Hindlimb muscle (tissue), 1 donor: Measurements from ENCODE around the gene RFX8. TPM values are rescaled to one million over a fixed set of nuclear protein-coding genes. Genes with fewer than 3 reads are reported as not detected.
"Not testable (repeated sequence)": the region's sequence is repeated elsewhere in the genome, so short reads cannot be mapped to it uniquely, and the experiment has no call there.

Experiments used
- DNase-seq: peaks from one replicate; pipeline ENCODE4 v3.0.0-alpha.2; 2013
- polyA plus RNA-seq: library from polyadenylated mRNA; unstranded; fragments of 120-200 nt; gene quantifications from one replicate; pipeline ENCODE4 v1.2.1, GENCODE V29; 2013; ENCODE audit not compliant: insufficient read length

Gene RFX8
- polyA plus RNA-seq, 1 donor: 1.9 TPM

DNA sequence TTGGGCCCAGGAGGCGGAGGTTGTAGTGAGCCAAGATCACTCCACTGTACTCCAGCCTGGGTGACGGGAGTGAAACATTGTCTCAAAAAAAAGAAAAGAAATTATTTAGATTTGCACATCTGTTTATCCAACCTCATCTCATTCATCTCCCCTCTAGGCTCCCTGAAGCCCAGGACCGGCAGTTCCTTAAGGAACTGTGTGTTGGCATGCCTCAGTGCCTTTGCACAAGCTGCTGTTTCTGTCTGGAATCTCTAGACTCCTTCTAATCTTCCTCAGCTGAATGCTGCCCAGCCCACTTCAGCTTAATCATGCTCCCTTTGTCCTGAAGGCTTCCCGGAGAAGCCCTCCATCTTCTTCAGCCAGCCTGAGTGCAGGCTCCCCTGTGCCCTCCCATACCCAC, 10.9 kb upstream of the RFX8 start:
- DNase-seq: no peak

DNA sequence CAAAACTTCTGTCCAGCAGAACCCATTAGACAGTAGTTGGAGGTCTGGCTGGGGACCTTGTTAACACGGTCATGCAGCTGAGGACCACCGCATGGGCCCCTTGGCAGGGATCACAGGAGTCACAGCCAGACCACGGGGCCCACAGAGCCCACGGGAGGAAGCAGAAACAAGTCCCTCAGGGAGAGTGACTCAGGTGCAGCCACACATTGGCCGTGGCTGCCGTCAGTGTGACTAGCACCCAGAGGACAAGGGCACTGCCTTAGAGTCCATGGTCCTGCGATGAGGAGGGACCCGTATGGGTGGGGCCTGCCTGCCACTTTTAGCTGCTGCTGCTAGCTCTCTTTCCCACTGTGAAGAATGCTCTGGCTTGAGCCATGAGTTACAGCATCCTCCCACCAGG, 5.9 kb upstream of the RFX8 start:
- no peak for DNase-seq

DNA sequence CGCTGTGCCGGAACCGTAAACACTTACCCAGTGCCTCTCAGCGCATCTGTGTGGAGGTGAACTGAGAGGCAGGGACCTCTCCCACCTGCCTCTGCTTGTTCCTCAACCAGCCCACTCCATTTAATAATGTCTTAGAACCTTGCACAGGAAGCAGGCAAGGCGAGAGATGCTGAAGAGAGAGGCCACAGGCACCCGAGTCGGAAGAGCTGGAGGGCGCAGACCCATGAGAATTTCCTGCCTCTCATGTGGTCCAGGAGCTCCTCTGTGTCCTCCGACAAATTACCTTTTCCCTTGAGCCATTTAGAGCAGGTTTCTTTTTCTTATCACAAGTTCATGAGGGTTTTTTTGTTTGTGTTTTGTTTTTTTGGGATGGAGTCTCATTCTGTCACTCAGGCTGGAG, 4.9 kb upstream of the RFX8 start:
- DNase-seq: no peak

DNA sequence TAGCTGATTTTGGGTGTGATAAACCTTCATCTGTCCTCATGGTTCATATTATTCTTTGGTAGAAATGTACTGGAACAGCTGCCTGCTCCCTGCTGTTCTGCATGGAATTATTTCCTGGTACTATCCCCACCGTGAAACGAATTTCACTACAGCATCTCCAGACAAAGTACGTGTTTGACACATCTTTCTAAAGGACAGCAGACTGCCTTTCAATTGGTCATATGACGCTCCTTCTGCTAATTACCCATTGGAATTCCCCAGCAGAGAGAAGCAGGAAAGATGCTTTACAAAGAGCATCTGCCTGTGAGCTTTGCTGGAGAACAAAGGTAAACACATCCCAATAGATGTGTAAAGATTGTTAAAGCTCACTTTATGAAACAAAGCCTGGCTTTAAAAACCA, 4.4 kb upstream of the RFX8 start:
- no peak for DNase-seq

DNA sequence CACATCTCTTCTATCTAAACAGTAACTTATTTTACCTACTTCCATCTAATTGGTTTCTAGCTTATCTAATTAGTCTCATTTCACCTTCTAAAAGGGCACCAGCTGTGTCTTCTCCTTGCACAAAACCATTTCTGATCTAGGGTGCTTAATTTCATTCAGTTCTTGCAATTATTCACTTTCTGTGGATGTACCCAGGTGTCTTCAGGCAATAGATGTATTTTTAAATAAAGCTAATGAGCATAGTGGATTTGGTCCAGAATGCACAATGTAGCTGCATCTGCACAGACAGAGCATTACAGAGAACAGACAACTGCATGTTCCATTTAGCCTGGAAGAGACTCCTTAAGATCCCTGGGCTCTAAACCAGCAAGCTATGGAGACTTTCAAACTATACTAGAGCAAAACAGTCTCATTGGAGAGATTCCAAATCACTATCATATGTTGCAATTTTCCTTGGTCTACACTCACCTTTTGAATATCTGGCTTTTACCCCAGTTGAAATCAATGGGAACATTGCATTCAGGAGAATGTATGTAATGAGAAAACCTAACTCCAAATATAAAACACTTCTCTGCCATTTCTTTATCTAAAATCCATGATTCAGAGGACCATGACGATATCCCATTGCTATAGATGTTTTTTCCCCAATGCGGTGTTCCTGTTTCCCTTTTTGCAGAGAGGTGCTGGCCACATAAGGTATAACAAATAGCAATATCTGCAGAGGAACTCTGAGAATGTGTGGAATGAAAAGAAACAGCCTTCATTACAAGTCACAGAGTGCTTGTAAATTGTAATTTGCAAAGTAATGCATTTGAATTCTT, 3.5 kb upstream of the RFX8 start:
- peak; percentile 19 for DNase-seq

DNA sequence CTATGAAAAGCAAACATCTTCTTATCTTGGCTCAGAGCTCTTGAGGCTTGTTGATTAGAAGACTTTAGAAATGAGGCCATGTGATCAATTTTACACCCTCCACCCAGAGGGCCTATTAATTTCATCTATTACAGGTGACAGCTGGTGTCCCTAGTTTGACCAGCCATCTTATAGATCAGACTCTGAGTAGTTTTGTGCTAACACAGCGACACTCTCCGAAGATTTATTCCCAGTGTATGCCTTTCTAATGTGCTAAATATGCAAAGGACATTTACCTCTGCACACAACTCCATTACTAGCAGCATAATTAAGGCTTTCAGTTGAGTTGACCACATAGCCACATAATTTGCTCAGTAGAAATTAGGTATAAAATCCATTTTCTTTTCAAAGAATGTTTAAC, 2.6 kb upstream of the RFX8 start:
- DNase-seq: no peak

DNA sequence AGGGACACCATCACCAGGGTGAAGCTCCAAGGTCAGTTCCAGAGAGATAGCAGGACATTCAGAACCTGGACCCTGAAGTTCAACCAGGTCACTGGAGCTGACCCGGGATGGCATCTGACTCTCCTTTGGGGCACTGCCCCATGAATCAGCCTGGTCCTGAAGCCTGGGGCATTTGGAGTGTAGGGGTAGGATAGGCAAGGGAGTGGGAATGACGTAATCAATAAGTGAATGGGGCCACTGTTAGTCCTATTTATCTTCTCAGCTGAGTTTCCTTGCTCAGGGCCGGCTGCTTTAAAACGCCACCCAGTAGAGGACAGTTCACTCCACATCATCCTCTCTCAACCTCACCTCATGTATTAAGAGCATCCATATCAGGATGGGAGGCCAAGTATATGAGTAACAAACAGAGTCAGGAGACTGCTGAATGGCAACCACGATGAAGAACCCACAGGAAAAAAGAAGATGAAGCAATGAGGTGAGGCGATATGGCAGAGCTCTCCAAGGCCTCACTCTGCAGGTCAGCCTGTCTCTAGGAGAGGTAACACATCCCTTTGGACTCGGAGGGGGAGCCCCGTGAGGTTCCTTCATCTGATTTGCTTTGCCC, 1.8 kb upstream of the RFX8 start:
- no peak for DNase-seq

DNA sequence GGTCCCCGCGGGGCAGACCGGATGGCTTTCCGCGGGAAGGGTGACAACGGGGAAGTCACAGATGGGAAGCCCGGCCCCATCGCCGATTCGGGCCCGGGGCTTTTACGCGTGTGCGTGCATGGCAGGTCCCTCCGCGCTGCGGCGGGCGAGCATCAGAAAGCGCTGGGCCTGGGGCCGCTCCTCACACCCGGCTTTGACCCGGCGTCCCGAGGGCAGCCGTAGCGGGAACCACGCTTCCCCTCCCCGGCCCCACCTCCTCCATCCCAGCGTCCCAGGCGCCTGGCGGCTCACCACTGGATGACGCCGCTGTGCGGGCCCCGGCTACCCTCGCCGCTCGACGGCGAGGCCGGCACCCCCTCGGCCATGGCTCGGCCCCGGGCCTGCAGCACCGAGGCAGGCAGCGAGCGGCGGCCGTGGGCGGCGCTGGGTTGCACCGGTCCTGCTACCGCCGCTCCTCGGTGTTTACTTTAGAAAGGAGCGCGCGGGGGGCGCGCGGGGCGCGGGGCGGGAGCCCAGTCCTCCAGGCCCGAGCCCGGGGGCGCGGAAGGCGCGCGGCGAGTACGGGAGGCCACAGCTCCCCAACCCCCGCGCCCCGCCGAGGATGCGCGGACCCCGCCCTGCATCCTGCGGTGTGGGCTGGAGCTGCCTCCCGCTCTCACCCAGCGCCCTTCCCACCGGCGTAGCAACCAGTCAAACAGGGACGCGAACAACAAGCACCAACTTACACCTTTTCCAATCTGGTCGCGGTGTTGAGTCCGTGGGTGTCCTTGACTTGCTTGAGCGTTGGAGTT, 806 bp downstream of the RFX8 start:
- DNase-seq: peak; percentile 78

DNA sequence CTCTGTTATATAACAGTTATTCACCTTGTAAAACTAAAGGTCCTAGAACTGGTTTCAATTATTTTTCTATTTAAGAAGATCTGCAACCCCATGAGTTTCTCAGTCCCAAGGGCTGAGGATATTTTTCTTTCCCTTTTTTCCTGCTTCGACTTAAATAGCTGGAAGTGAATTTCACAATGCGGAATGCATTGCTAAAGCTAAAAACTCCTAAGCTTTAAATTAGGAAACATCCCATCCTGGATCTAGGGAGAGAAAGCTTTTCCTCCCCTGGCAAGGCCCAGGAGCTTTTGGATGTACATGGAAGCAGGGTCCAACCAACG, 1.4 kb downstream of the RFX8 start:
- DNase-seq: no peak

DNA sequence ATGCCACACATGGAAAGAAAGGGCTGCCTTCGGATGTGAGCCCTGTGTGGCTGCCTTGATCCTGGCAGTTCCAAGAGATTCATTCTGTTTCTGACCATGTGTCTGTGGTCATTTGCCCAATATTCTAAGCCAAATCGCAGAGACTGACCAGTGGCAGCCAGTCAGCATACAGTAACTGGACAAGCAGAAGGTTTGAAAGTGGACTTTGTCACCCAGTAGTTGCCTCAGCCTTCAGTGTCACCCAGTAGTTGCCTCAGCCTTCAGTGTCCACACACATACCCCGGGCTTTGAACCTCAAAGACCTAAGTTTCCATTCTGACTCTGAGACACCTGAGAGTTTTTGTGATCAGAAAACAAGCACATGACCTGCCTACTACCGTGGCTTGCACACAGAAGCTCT, 5.0 kb downstream of the RFX8 start:
- DNase-seq: no peak

DNA sequence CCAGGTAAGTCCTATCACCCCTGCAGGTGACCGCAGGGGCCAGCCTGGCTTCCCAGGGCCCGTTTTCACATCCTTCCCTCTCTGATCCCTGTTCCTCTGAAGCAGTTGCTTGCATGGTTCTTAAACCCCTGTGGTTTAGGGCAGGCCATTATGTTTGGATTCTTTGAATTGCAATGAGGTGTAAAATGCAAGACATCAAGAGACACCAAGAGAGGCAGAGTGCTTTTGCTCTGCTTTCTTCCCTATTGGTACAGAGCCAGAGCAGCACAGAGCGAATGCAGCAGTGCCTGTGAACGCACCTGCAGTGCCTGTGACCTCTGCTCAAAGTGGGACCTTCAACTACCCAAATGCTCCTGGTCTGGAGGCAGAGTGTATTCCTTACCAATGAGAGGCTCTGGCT, 7.6 kb downstream of the RFX8 start:
- DNase-seq: no peak

DNA sequence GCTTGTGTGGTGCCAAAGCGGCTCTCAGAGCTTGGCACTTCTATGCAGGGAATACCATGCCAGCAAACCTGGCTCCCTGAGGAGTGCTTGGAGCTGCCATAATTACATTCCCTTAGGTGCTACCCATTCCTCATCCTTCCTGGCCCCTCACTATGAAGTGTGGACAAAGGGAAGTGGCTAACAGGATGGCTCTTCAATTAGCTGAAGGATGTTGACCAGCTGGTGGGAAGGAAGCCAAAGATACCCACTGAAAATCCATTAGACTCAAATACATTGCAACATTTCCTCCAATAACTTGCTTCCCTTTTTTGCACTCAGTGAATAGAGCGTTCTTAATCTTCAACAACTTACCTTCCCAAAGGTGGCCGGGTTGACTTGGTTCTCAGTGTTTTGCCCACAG, 8.5 kb downstream of the RFX8 start:
- DNase-seq: no peak

DNA sequence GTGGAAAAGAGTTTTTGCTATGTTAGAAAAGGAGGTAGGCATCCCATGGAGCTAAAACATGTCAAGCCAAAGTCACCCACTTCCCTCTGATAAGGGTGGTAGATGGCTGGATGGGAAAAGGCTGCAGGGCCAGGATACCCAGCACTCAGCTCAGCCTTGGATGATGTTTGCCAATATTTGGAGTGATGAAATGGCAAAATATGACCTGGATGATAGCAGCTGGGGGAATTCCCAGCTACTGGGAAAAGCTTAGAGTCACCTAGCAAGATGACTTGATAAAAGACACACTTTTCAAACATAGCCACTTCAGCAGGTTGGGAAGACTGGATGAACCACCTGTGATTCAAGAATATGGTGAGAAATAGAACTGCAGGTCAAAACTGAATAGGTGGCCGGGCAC, 10.1 kb downstream of the RFX8 start:
- no peak for DNase-seq

DNA sequence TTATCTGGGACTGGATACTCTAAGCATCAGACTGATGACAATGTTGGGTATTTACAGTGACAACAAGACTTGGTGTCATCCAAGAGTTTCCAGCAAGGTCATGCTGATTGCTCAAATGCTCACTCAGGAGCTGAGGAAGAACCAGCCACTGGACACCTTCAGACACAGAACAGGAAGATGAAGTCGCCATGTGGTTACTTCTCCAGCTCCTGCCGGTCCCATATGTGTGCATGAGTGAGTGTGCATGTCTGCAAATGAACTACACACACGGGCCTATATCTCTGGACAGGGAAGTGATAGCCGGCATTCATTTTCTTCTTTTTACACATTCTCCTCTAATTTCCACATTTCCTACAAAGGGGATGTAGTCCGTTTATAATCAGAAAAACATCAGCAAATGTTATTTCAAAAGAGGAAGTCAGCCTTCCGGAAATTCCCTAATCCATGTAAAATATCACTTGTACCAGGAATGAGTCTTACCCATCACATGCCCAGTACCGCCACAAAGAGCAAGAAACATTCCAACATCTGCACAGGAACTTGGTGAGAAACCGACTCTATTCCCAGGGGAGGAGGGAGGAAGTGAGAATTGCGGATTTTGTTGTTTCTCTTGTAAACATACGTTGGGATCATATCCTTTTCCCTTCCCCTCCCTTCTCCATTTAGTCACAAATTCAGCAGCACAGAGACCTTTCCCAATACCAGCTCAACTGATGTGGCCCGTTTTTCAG, 10.8 kb downstream of the RFX8 start:
- peak; percentile 50 for DNase-seq

DNA sequence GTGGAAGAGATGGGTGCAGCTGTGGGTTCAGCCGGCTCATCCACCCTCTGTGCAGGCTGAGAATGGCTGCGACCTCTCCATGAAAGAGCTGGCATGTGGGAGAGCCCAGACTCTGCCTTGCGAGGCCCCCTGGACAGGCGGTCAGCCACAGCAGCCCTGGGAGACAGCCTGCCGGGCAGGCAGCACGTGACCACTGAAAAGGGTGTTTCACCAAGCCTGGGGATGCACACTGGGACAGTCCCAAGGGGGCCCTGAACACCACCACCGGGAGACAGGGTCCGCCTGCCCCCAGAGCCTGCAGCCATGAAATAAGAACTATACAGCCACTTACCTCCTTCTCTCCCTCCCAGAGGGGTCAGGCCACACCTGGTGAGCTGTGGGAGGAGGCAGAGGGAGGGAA, 11.5 kb downstream of the RFX8 start:
- no peak for DNase-seq

DNA sequence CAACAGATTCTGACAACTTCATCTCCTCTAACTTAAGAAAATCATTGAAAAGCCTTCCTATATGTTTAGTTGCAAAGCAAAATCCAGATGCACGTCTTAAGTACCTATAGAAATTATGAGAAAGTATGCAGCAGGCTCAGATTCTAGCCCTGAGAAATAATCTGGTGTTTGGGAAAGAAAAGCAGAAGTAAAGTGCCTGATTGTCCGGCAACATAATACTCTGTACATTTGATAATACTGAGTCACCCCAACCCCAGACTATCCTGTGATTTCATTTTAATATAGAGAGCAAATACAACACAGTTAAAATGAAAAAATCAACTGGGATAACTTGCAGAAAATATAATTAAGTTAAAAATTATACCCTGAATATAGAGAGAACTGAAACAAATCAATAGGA, 13.5 kb downstream of the RFX8 start:
- no peak for DNase-seq

DNA sequence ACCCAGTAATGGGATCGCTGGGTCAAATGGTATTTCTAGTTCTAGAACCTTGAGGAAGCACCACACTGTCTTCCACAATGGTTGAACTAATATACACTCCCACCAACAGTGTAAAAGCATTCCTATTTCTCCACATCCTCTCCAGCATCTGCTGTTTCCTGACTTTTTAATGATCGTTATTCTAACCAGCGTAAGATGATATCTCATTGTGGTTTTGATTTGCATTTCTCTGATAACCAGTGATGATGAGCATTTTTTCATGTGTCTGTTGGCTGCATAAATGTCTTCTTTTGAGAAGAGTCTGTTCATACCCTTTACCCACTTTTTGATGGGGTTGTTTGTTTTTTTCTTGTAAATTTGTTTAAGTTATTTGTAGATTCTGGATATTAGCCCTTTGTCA, 20.5 kb downstream of the RFX8 start:
- DNase-seq: not testable (repeated sequence)

DNA sequence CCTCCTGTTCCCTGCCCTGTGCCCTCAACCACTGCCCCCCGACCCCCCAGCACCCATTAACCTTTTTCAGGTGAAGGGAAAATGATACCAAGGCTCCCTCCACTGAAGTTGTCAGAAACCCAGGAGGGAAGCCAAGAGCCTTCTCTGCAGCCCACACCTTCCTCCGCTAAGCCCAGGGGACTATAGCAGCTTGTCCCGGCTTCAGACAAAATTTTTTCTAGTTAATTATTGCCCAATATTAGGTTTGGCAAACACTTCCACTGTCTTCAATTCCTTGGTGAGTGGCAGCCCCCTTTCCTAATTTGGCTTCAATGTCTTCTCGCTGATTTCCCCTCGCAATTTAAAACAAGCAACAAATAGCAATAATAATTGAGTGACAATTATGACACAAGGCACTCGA, 23.9 kb downstream of the RFX8 start:
- no peak for DNase-seq

DNA sequence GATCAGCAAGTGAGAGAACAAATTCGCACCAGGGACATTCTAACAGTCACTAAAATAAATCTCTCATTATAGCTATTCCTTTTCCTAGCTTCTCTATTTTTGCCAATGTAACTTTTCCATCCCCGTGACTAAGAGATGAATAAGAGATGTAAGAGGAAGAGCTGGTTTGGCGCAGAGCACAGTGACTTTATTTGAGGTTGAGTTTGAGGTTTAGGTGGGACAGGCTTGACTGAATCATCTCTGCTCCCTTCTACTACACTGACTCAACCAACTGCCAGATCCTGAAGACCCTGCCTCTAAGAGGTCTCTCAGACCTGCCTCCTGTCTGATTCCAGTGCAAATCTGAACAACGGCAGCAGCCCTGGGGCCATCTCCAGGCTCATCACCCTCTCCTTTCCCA, 28.0 kb downstream of the RFX8 start:
- DNase-seq: no peak

DNA sequence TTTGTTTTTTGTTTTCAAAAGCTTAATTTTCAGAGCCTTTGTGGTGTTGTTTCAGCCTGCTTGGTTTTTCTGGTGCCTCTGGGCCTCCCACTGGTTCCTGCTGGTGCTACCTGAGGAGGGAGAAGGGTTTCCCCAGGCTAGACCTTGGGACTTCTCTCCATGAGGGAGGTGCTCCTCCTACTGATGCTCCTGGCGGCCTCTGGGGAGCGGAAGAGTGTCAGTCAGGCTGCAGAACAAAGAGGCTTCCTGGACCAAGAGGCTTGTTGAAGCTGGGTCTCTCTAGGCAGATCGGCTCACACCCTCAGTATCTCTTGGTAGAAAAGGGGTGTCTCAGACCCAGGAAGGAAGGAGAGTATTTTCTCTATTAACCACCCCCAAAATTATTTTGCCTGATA, 32.2 kb downstream of the RFX8 start:
- no peak for DNase-seq

DNA sequence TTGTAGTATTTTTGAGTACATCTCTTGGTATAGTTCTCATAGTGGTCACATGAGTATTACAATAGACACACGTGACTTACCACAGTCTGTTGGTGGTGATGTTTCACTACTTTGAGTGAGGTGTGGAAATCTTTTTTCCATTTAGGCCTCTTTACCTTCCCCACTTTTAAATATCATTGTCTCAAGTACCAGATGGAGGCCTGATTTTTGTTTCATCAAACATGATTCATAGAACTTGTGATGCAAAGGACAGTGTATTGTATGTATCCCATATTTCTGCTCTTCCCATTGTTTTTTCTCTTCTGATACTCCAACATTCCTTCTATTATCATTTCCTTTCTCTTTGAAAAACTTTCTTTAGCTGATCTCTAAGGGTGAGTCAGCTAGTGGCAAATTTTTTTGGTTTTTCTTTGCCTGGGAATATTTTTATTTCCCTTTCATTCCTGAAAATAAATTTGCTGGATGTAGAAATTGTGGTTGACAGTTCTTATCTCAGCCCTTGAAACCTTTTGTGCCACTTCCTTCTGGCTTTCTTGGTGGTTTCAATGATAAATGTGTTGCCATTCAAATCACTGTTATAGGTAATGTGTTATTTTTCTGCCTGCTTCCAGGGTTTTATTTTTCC, 32.8 kb downstream of the RFX8 start:
- DNase-seq: no peak

DNA sequence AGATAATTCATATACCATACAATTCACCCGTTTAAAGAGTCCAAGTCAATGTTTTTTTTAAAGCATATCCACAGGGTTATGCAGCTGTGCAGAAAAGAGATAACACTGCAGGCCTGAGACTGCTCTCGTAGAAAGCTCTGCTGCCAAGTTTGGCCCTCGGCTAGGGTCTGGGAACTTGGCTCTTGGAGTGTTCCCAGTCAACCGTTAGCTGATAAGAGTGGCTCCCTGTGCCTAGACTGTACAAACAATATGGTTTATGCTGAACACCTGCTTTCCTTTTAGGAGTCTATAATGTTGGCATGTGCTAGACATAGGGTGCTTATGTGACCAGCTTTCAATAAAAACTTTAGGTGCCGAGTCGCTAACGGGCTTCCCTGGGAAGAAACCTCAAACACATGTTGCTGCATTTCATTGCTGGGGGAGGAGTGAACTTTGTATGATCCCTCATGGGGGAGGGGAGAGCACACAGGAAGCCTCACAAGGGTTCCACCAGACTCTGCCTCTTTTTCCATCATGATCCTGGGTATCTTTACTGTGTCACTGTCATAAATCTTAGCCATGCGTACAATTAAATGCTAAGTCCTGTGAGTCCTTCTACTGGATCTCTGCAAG, 34.7 kb downstream of the RFX8 start:
- no peak for DNase-seq
